Activated CD4-positive, alpha-beta T cell treated with anti-CD3 and anti-CD28 coated beads, Interleukin-2, amount 10 ng/mL, durations not matched to agents 24 days and 14 days (primary cell): ENCODE measurements around the gene AMPD1. TPM values are rescaled to one million over a fixed set of nuclear protein-coding genes. Genes with fewer than 3 reads are reported as not detected.

ENCODE experiments used
- DNase-seq: peaks from one replicate; pipeline ENCODE4 v3.0.0; 2022
- H3K27ac Mint-ChIP-seq: one replicate; pipeline ENCODE4 v1.8.0; 2022; ENCODE audit warnings: mild to moderate bottlenecking, mixed read lengths
- H3K27me3 Mint-ChIP-seq: one replicate; pipeline ENCODE4 v1.8.0; 2022; ENCODE audit warnings: mixed read lengths
- H3K36me3 Mint-ChIP-seq: one replicate; pipeline ENCODE4 v1.8.0; 2022; ENCODE audit warnings: low read depth, mild to moderate bottlenecking, mixed read lengths
- H3K4me1 Mint-ChIP-seq: one replicate; pipeline ENCODE4 v1.8.0; 2021; ENCODE audit warnings: mixed read lengths
- H3K4me3 Mint-ChIP-seq: one replicate; pipeline ENCODE4 v1.8.0; 2022; ENCODE audit warnings: mild to moderate bottlenecking, moderate library complexity, mixed read lengths
- H3K9me3 Mint-ChIP-seq: one replicate; pipeline ENCODE4 v1.8.0; 2021; ENCODE audit warnings: mixed read lengths
- intact Hi-C: fragments of 100-400 bp; cut with micrococcal nuclease; formaldehyde crosslinking; loops from one replicate; pipeline ENCODE4 v1.15.1; 2023
- total RNA-seq: library from RNA; stranded (reverse); gene quantifications from 2 replicates; pipeline ENCODE4 v1.2.3, GENCODE V29; 2022

Gene AMPD1
- not detected in 2 replicates for total RNA-seq

DNA sequence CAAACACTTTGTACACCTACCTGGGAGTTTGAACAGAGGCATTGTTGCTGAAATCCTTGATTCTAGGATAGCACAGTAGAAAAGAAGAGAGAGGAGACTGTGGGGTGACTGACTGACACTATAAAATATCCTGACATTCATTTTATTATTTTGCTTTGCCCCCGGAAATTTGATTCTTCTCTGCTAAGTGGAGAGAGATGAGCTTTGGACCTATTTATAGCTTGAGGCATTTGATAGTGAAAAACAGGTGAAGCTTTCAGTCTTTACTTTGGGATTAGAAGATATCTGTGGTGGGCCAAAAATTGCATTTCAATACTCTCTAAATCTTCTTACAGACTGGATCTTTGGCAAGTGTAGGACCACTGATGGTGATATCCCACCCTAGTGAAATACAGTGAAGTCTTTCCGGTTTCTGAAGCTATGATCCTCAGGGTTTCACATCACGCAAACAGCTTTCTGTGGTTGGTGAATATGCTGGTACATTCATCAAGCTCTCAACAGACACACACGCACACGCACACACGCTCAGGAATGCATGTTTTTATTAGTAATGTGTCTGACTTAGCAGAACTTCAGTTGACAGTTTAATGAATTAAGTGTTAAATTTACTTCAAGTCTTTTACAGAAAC, at the start of gene AMPD1:
TSS of gene AMPD1 (minus strand) at position 117 of the 629 bp plus-strand sequence. CDS start at position 42, 75 bp downstream.
- H3K36me3 Mint-ChIP-seq = no peaks in the 10 kb centered on the region
- no peak within 1 kb of the TSS for H3K4me3 Mint-ChIP-seq
- H3K9me3 Mint-ChIP-seq = no peaks in the 10 kb centered on the region
- H3K4me1 Mint-ChIP-seq = no peaks in the 10 kb centered on the region
- intact Hi-C loops = no loop called here
- no peak for DNase-seq
- H3K27me3 Mint-ChIP-seq = peaks cover 8% of the 10 kb centered on the region
- no peak within 1 kb of the TSS for H3K27ac Mint-ChIP-seq

GRCh38 chr1:114741963-114742746, 46.8 kb upstream of the AMPD1 start:
- peaks cover 60% of the 10 kb centered on the region for H3K36me3 Mint-ChIP-seq
- H3K4me1 Mint-ChIP-seq = peaks cover 38% of the 10 kb centered on the region
- no peaks in the 10 kb centered on the region for H3K9me3 Mint-ChIP-seq
- no peak overlapping the region for H3K27ac Mint-ChIP-seq
- intact Hi-C loops = loop anchor here (2.0 kb wide), 1 partner anchor 13 kb away; no protein-coding TSS in a partner anchor
- no peak for DNase-seq
- no peaks in the 10 kb centered on the region for H3K27me3 Mint-ChIP-seq
- H3K4me3 Mint-ChIP-seq = no peak overlapping the region

GRCh38 chr1:114740331-114740730, 45.0 kb upstream of the AMPD1 start:
- Mint-ChIP-seq H3K9me3 (no peaks in the 10 kb centered on the region), H3K27ac (no peak overlapping the region), H3K27me3 (no peaks in the 10 kb centered on the region), H3K36me3 (peaks cover 63% of the 10 kb centered on the region), H3K4me3 (no peak overlapping the region), H3K4me1 (peaks cover 20% of the 10 kb centered on the region)
- intact Hi-C loops = loop anchor here (2.0 kb wide), 1 partner anchor 14 kb away; no protein-coding TSS in a partner anchor
- DNase-seq = no peak

DNA sequence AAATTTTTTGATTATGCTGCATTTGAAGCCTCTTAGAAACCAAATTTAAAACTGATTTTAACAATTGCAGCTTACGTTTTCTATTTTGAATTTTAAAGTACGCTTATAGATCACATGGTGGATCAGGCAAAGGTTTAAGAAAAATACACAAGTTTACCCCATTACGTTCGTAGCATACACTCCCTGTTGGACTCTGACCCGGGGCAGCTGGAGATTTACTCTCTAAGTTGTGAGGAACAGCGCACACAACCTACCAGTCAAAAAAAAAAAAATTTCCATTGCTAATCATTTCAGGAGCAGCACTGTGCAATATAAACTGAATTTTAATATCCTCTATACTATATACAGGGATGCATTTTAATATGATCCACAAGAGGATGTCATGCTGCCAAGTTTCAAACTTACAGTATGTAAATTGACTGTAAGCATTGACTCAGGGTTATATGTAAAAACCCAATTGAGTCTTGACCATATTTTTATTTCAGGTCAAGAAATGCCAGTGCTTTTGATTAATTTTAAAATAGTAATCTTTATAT, 42.0 kb upstream of the AMPD1 start:
- H3K4me3 Mint-ChIP-seq = no peak overlapping the region
- H3K4me1 Mint-ChIP-seq = peaks cover 10% of the 10 kb centered on the region
- H3K27ac Mint-ChIP-seq = peak overlapping the region; percentile 41
- DNase-seq = no peak
- intact Hi-C loops = no loop called here
- peaks cover 73% of the 10 kb centered on the region for H3K36me3 Mint-ChIP-seq
- no peaks in the 10 kb centered on the region for H3K27me3 Mint-ChIP-seq
- no peaks in the 10 kb centered on the region for H3K9me3 Mint-ChIP-seq

GRCh38 chr1:114735479-114735878, 40.1 kb upstream of the AMPD1 start:
- Mint-ChIP-seq H3K27ac (no peak overlapping the region), H3K4me1 (peaks cover 7% of the 10 kb centered on the region), H3K9me3 (no peaks in the 10 kb centered on the region), H3K4me3 (no peak overlapping the region), H3K36me3 (peaks cover 75% of the 10 kb centered on the region), H3K27me3 (no peaks in the 10 kb centered on the region)
- no peak for DNase-seq
- intact Hi-C loops = no loop called here

GRCh38 chr1:114729782-114730181, 34.4 kb upstream of the AMPD1 start:
- DNase-seq = no peak
- no peaks in the 10 kb centered on the region for H3K9me3 Mint-ChIP-seq
- no peaks in the 10 kb centered on the region for H3K27me3 Mint-ChIP-seq
- peaks cover 11% of the 10 kb centered on the region for H3K4me1 Mint-ChIP-seq
- H3K36me3 Mint-ChIP-seq = peaks cover 82% of the 10 kb centered on the region
- no peak overlapping the region for H3K27ac Mint-ChIP-seq
- H3K4me3 Mint-ChIP-seq = no peak overlapping the region
- intact Hi-C loops = no loop called here

- H3K9me3 Mint-ChIP-seq = no peaks in the 10 kb centered on the region
- H3K27me3 Mint-ChIP-seq = no peaks in the 10 kb centered on the region
- no peak overlapping the region for H3K27ac Mint-ChIP-seq
- H3K4me1 Mint-ChIP-seq = peaks cover 13% of the 10 kb centered on the region
- H3K4me3 Mint-ChIP-seq = no peak overlapping the region
- H3K36me3 Mint-ChIP-seq = peaks cover 81% of the 10 kb centered on the region
- intact Hi-C loops = no loop called here
- no peak for DNase-seq
Measured at GRCh38 chr1:114728553-114728952, 33.2 kb upstream of the AMPD1 start.

DNA sequence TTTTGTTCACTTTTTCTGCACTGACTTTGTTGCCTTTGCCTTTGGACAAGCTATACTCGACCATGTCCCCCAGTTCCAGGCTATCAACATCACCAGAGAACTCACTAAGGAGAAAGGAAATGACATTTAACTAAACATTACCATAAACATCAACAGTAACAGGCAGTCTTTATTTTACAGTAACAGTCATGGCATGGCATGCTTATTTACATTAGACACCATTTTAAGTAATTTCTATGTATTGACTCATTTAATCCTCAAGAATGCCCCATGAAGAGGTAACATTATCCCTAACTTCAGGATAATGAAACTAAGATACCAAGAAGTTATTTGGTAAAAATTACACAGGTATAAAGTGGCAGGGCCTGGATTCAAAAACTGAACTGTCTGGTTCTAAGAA, 29.9 kb upstream of the AMPD1 start:
- Mint-ChIP-seq H3K9me3 (no peaks in the 10 kb centered on the region), H3K4me1 (peaks cover 8% of the 10 kb centered on the region), H3K27me3 (no peaks in the 10 kb centered on the region), H3K27ac (no peak overlapping the region), H3K36me3 (peaks cover 85% of the 10 kb centered on the region), H3K4me3 (no peak overlapping the region)
- no peak for DNase-seq
- intact Hi-C loops = no loop called here

DNA sequence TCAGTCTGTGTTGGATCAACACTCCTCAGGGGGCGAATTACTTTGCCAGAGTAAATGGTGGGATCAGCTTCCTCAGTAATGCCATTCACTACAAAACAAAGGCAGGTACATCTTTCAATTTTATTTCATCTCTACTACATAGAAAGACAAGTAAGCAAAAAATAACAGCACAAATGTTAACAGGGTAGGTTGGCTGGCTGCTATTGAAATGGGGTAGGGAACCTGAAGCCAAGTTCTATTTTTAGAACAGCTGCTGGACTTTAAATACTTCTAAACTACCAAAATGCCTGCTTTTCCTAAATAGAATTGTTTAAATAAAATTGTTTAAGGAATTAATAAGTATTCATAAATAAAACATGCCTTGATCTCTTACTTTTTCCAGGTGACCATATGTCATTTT, 28.6 kb upstream of the AMPD1 start:
- Mint-ChIP-seq H3K27me3 (no peaks in the 10 kb centered on the region), H3K27ac (peak overlapping the region; percentile 16), H3K9me3 (no peaks in the 10 kb centered on the region), H3K4me3 (no peak overlapping the region), H3K4me1 (peaks cover 6% of the 10 kb centered on the region), H3K36me3 (peaks cover 87% of the 10 kb centered on the region)
- intact Hi-C loops = no loop called here
- DNase-seq = no peak

GRCh38 chr1:114723457-114723856, 28.1 kb upstream of the AMPD1 start:
- no peak overlapping the region for H3K27ac Mint-ChIP-seq
- H3K4me1 Mint-ChIP-seq = peaks cover 7% of the 10 kb centered on the region
- peaks cover 90% of the 10 kb centered on the region for H3K36me3 Mint-ChIP-seq
- intact Hi-C loops = no loop called here
- H3K4me3 Mint-ChIP-seq = no peak overlapping the region
- no peaks in the 10 kb centered on the region for H3K9me3 Mint-ChIP-seq
- no peaks in the 10 kb centered on the region for H3K27me3 Mint-ChIP-seq
- no peak for DNase-seq

DNA sequence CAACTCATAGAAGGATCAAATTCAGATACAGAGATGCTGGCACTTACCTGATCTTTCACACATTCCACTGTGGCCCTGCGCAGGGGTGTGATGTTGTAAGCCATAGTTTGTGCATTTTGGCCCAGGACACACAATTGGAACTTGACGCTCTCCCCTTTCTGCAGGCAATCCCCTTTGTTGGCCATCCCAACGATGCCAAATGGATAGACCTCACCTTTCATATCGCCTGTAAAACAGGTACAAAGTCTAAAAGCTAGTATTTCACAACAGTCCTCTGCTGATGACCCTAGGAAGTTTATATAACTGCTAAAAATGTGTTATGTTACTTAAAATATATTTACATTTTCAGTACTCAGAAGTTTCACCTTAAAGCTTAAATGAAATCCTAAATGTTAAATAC, 25.1 kb upstream of the AMPD1 start:
- Mint-ChIP-seq H3K36me3 (peaks cover 86% of the 10 kb centered on the region), H3K4me1 (peaks cover 15% of the 10 kb centered on the region), H3K4me3 (no peak overlapping the region), H3K27me3 (no peaks in the 10 kb centered on the region), H3K9me3 (no peaks in the 10 kb centered on the region), H3K27ac (peak overlapping the region; percentile 17)
- no peak for DNase-seq
- intact Hi-C loops = no loop called here

DNA sequence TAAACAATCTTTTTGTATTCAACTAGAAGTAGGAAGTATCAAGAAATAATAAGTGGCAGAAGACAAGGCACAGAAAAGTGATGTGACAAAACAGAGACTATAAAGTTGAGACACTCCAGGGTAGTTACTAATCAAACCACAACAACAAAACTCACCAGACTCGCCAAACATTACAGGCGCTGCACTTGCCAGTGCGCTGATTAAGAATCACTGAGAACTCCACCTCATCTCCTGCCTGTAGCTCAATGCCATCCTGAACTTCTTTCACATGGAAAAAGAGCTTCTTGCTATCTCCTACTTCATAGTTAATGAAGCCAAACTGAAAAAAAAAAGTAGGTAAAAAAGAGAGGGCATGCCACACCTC, 24.1 kb upstream of the AMPD1 start:
- intact Hi-C loops = no loop called here
- Mint-ChIP-seq H3K4me3 (no peak overlapping the region), H3K4me1 (peaks cover 16% of the 10 kb centered on the region), H3K27ac (peak overlapping the region; percentile 56), H3K9me3 (no peaks in the 10 kb centered on the region), H3K27me3 (no peaks in the 10 kb centered on the region), H3K36me3 (peaks cover 76% of the 10 kb centered on the region)
- DNase-seq = no peak

- no peak overlapping the region for H3K4me3 Mint-ChIP-seq
- H3K36me3 Mint-ChIP-seq = peaks cover 78% of the 10 kb centered on the region
- peaks cover 20% of the 10 kb centered on the region for H3K4me1 Mint-ChIP-seq
- intact Hi-C loops = no loop called here
- H3K27ac Mint-ChIP-seq = peak overlapping the region; percentile 70
- no peaks in the 10 kb centered on the region for H3K9me3 Mint-ChIP-seq
- no peaks in the 10 kb centered on the region for H3K27me3 Mint-ChIP-seq
- no peak for DNase-seq
Measured at GRCh38 chr1:114718661-114719423, 23.5 kb upstream of the AMPD1 start.
